Activated T-helper 17 cell treated with anti-CD3 and anti-CD28 coated beads, Interleukin-2, amount 50 U/mL, for 72 hours (primary cell): Measurements from ENCODE around the gene TMEM200C. TPM values are rescaled to one million over a fixed set of nuclear protein-coding genes. Genes with fewer than 3 reads are reported as not detected.
A peak's percentile ranks its signal among the peaks of the same experiment; 100 is the strongest.

Experiments used
- ATAC-seq: fragments of 150-1000 bp; cut with Tn5 transposase; replicated peaks from 2 replicates; pipeline ENCODE4 v1.10.0; 2021; ENCODE audit warnings: mild to moderate bottlenecking, moderate library complexity
- H3K27ac Mint-ChIP-seq: one replicate; pipeline ENCODE4 v1.8.0; 2022; ENCODE audit warnings: mixed read lengths
- H3K27me3 Mint-ChIP-seq: one replicate; pipeline ENCODE4 v1.8.0; 2022; ENCODE audit warnings: mixed read lengths
- H3K36me3 Mint-ChIP-seq: one replicate; pipeline ENCODE4 v1.8.0; 2022; ENCODE audit warnings: low read depth, mild to moderate bottlenecking, mixed read lengths
- H3K4me1 Mint-ChIP-seq: one replicate; pipeline ENCODE4 v1.8.0; 2022; ENCODE audit warnings: mixed read lengths
- H3K4me3 Mint-ChIP-seq: one replicate; pipeline ENCODE4 v1.8.0; 2022; ENCODE audit warnings: mild to moderate bottlenecking, mixed read lengths
- H3K9me3 Mint-ChIP-seq: one replicate; pipeline ENCODE4 v1.8.0; 2022; ENCODE audit warnings: mixed read lengths
- total RNA-seq, 2 donors: library from RNA; stranded (reverse); gene quantifications; one replicate each; pipeline ENCODE4 v1.2.3, GENCODE V29; 2022

The TMEM200C gene
- not detected for total RNA-seq

GRCh38 chr18:5895299-5895875 lies at the start of gene TMEM200C:
Gene TMEM200C (minus strand): TSS chr18:5895522. CDS start chr18:5892063, 3,459 bp downstream.
- Mint-ChIP-seq H3K36me3 (no peaks in the 10 kb centered on the region), H3K27me3 (peaks cover 66% of the 10 kb centered on the region), H3K4me3 (peak within 1 kb of the TSS; percentile 29), H3K27ac (no peak within 1 kb of the TSS), H3K9me3 (no peaks in the 10 kb centered on the region), H3K4me1 (no peaks in the 10 kb centered on the region)
- ATAC-seq = no peak

- no peak overlapping the region for H3K27ac Mint-ChIP-seq
- H3K27me3 Mint-ChIP-seq = peaks cover 4% of the 10 kb centered on the region
- no peak overlapping the region for H3K4me3 Mint-ChIP-seq
- no peak for ATAC-seq
- no peaks in the 10 kb centered on the region for H3K4me1 Mint-ChIP-seq
- H3K9me3 Mint-ChIP-seq = no peaks in the 10 kb centered on the region
- H3K36me3 Mint-ChIP-seq = no peaks in the 10 kb centered on the region
Observed at GRCh38 chr18:5944448-5944847, 49.1 kb upstream of the TMEM200C start.

- no peaks in the 10 kb centered on the region for H3K9me3 Mint-ChIP-seq
- H3K4me3 Mint-ChIP-seq = no peak overlapping the region
- ATAC-seq = no peak
- no peak overlapping the region for H3K27ac Mint-ChIP-seq
- H3K36me3 Mint-ChIP-seq = no peaks in the 10 kb centered on the region
- no peaks in the 10 kb centered on the region for H3K4me1 Mint-ChIP-seq
- H3K27me3 Mint-ChIP-seq = peaks cover 4% of the 10 kb centered on the region
Observed at GRCh38 chr18:5943514-5943913, 48.2 kb upstream of the TMEM200C start.

GRCh38 chr18:5942591-5942990 lies 47.3 kb upstream of the TMEM200C start:
- Mint-ChIP-seq H3K36me3 (no peaks in the 10 kb centered on the region), H3K27me3 (peaks cover 4% of the 10 kb centered on the region), H3K9me3 (no peaks in the 10 kb centered on the region), H3K4me3 (no peak overlapping the region), H3K4me1 (no peaks in the 10 kb centered on the region), H3K27ac (no peak overlapping the region)
- no peak for ATAC-seq

GRCh38 chr18:5941890-5942289 lies 46.6 kb upstream of the TMEM200C start:
- H3K4me1 Mint-ChIP-seq = no peaks in the 10 kb centered on the region
- peaks cover 5% of the 10 kb centered on the region for H3K27me3 Mint-ChIP-seq
- no peaks in the 10 kb centered on the region for H3K9me3 Mint-ChIP-seq
- no peak overlapping the region for H3K27ac Mint-ChIP-seq
- H3K4me3 Mint-ChIP-seq = no peak overlapping the region
- ATAC-seq = no peak
- no peaks in the 10 kb centered on the region for H3K36me3 Mint-ChIP-seq

GRCh38 chr18:5939801-5940667 lies 44.7 kb upstream of the TMEM200C start:
- Mint-ChIP-seq H3K4me3 (no peak overlapping the region), H3K4me1 (no peaks in the 10 kb centered on the region), H3K27ac (no peak overlapping the region), H3K27me3 (peaks cover 7% of the 10 kb centered on the region), H3K9me3 (no peaks in the 10 kb centered on the region), H3K36me3 (no peaks in the 10 kb centered on the region)
- ATAC-seq = no peak

GRCh38 chr18:5937795-5938194 lies 42.5 kb upstream of the TMEM200C start:
- no peaks in the 10 kb centered on the region for H3K4me1 Mint-ChIP-seq
- H3K9me3 Mint-ChIP-seq = no peaks in the 10 kb centered on the region
- no peak for ATAC-seq
- no peak overlapping the region for H3K27ac Mint-ChIP-seq
- peaks cover 7% of the 10 kb centered on the region for H3K27me3 Mint-ChIP-seq
- no peak overlapping the region for H3K4me3 Mint-ChIP-seq
- no peaks in the 10 kb centered on the region for H3K36me3 Mint-ChIP-seq

- H3K4me1 Mint-ChIP-seq = no peaks in the 10 kb centered on the region
- ATAC-seq = no peak
- H3K9me3 Mint-ChIP-seq = no peaks in the 10 kb centered on the region
- H3K36me3 Mint-ChIP-seq = no peaks in the 10 kb centered on the region
- H3K27ac Mint-ChIP-seq = no peak overlapping the region
- peaks cover 7% of the 10 kb centered on the region for H3K27me3 Mint-ChIP-seq
- no peak overlapping the region for H3K4me3 Mint-ChIP-seq
Observed at GRCh38 chr18:5937121-5937520, 41.8 kb upstream of the TMEM200C start.

- Mint-ChIP-seq H3K36me3 (no peaks in the 10 kb centered on the region), H3K4me3 (no peak overlapping the region), H3K27me3 (peaks cover 4% of the 10 kb centered on the region), H3K9me3 (peaks cover 14% of the 10 kb centered on the region), H3K4me1 (no peaks in the 10 kb centered on the region), H3K27ac (no peak overlapping the region)
- no peak for ATAC-seq
Observed at GRCh38 chr18:5930789-5931188, 35.5 kb upstream of the TMEM200C start.

- H3K27ac Mint-ChIP-seq = no peak overlapping the region
- ATAC-seq = no peak
- no peaks in the 10 kb centered on the region for H3K36me3 Mint-ChIP-seq
Observed at GRCh38 chr18:5918205-5918858, 23.0 kb upstream of the TMEM200C start.

GRCh38 chr18:5914951-5915350 lies 19.6 kb upstream of the TMEM200C start:
- no peaks in the 10 kb centered on the region for H3K36me3 Mint-ChIP-seq
- peaks cover 6% of the 10 kb centered on the region for H3K27me3 Mint-ChIP-seq
- no peak overlapping the region for H3K27ac Mint-ChIP-seq
- no peaks in the 10 kb centered on the region for H3K4me1 Mint-ChIP-seq
- no peak overlapping the region for H3K4me3 Mint-ChIP-seq
- H3K9me3 Mint-ChIP-seq = no peaks in the 10 kb centered on the region
- ATAC-seq = no peak

More at GRCh38 chr18:5918205-5918858, 23.0 kb upstream of the TMEM200C start:
- H3K4me3 Mint-ChIP-seq = no peak overlapping the region
- no peaks in the 10 kb centered on the region for H3K9me3 Mint-ChIP-seq
- no peaks in the 10 kb centered on the region for H3K27me3 Mint-ChIP-seq
- H3K4me1 Mint-ChIP-seq = no peaks in the 10 kb centered on the region

- no peak overlapping the region for H3K4me3 Mint-ChIP-seq
- H3K9me3 Mint-ChIP-seq = no peaks in the 10 kb centered on the region
- H3K4me1 Mint-ChIP-seq = no peaks in the 10 kb centered on the region
- no peak for ATAC-seq
- peaks cover 7% of the 10 kb centered on the region for H3K27me3 Mint-ChIP-seq
- no peaks in the 10 kb centered on the region for H3K36me3 Mint-ChIP-seq
- H3K27ac Mint-ChIP-seq = no peak overlapping the region
Observed at GRCh38 chr18:5914016-5914415, 18.7 kb upstream of the TMEM200C start.

GRCh38 chr18:5912566-5912965 lies 17.2 kb upstream of the TMEM200C start:
- Mint-ChIP-seq H3K4me3 (no peak overlapping the region), H3K9me3 (no peaks in the 10 kb centered on the region), H3K27me3 (peaks cover 7% of the 10 kb centered on the region), H3K36me3 (no peaks in the 10 kb centered on the region), H3K27ac (no peak overlapping the region), H3K4me1 (no peaks in the 10 kb centered on the region)
- ATAC-seq = no peak

GRCh38 chr18:5909125-5909524 lies 13.8 kb upstream of the TMEM200C start:
- Mint-ChIP-seq H3K36me3 (no peaks in the 10 kb centered on the region), H3K27me3 (peaks cover 7% of the 10 kb centered on the region), H3K27ac (no peak overlapping the region), H3K9me3 (peaks cover 3% of the 10 kb centered on the region), H3K4me3 (no peak overlapping the region), H3K4me1 (no peaks in the 10 kb centered on the region)
- ATAC-seq = no peak

GRCh38 chr18:5903386-5903785 lies 8.1 kb upstream of the TMEM200C start:
- Mint-ChIP-seq H3K4me1 (no peaks in the 10 kb centered on the region), H3K9me3 (peaks cover 3% of the 10 kb centered on the region), H3K36me3 (no peaks in the 10 kb centered on the region), H3K27me3 (peaks cover 19% of the 10 kb centered on the region), H3K27ac (no peak overlapping the region), H3K4me3 (no peak overlapping the region)
- no peak for ATAC-seq
